22Rv1 (cell line): ENCODE results near the gene CACNA1E.

ENCODE experiments used
- CTCF ChIP-seq: fragments of 450-650 bp; IDR thresholded peaks from 2 replicates; pipeline ENCODE4 v1.5.1; 2017; ENCODE audit warnings: mild to moderate bottlenecking
- ZFX ChIP-seq: fragments of 450-650 bp; IDR thresholded peaks from 2 replicates; pipeline ENCODE4 v1.6.1; 2017; ENCODE audit warnings: antibody characterized with exemption, borderline replicate concordance

GRCh38 chr1:181737056-181737455 lies 253.7 kb downstream of the CACNA1E start:
- TF ChIP-seq CTCF (peak; percentile 10; the same call in 1 of the 2 replicates), ZFX (no peak)
